K562 (cell line): Measurements from ENCODE around the gene AGL. TPM values are rescaled to one million over a fixed set of nuclear protein-coding genes. Genes with fewer than 3 reads are reported as not detected.

Experiments
- CREB3 ChIP-seq: fragments of 450-650 bp; conservative IDR thresholded peaks from 2 replicates; pipeline ENCODE4 v1.6.1; 2016; ENCODE audit warnings: missing genetic modification characterization, low read depth, mild to moderate bottlenecking, missing compliant biosample characterization, moderate library complexity
- ELF4 ChIP-seq: fragments of 450-650 bp; formaldehyde crosslinking; IDR thresholded peaks from 2 replicates; pipeline ENCODE4 v1.4.0; 2022; ENCODE audit warnings: missing genetic modification characterization
- HDAC2 ChIP-seq: fragments of 450-650 bp; IDR thresholded peaks from 2 replicates; pipeline ENCODE4 v1.6.1; 2016; ENCODE audit warnings: mild to moderate bottlenecking
- KAT2B ChIP-seq: IDR thresholded peaks from one replicate; pipeline ENCODE4 v1.6.1; 2012; ENCODE audit warnings: low read depth, mild to moderate bottlenecking, control low read depth, inconsistent platforms, low read length, moderate library complexity
- KLF1 ChIP-seq: fragments of 450-650 bp; IDR thresholded peaks from 2 replicates; pipeline ENCODE4 v1.6.1; 2016; ENCODE audit warnings: missing genetic modification characterization, missing compliant biosample characterization
- MCM2 ChIP-seq: fragments of 450-650 bp; IDR thresholded peaks from 2 replicates; pipeline ENCODE4 v1.6.1; 2017; ENCODE audit warnings: low read depth, mild to moderate bottlenecking
- RBBP5 ChIP-seq: fragments of 200-600 bp; sonication (generic); IDR thresholded peaks from 2 replicates; pipeline ENCODE4 v1.6.1; 2012; ENCODE audit warnings: borderline replicate concordance, mild to moderate bottlenecking, low read length, control low read depth, inconsistent platforms; ENCODE audit not compliant: insufficient read depth, poor library complexity, severe bottlenecking
- REST ChIP-seq, 2 experiments: fragments of 450-650 bp; formaldehyde crosslinking in 1 of 2; IDR thresholded peaks; 2 replicates each; pipeline versions ENCODE4 v1.4.0 to v1.6.1; 2014 to 2020; ENCODE audit warnings: mild to moderate bottlenecking in 2 of 2, borderline replicate concordance in 1 of 2, low read depth in 1 of 2
- SREBF1 ChIP-seq: fragments of 150-350 bp; IDR thresholded peaks from 2 replicates; pipeline ENCODE4 v1.6.1; 2014; ENCODE audit warnings: antibody characterized with exemption, low read depth, low read length, borderline replicate concordance
- ZBTB17 ChIP-seq: fragments of 450-650 bp; formaldehyde crosslinking; IDR thresholded peaks from 2 replicates; pipeline ENCODE4 v1.4.0; 2020; ENCODE audit warnings: mild to moderate bottlenecking
- ZBTB33 ChIP-seq: sonication (generic); formaldehyde crosslinking; IDR thresholded peaks from 2 replicates; pipeline ENCODE4 v1.8.1; 2023; ENCODE audit warnings: mild to moderate bottlenecking, missing genetic modification reagents
- ZNF277 ChIP-seq: fragments of 250-450 bp; sonication (Bioruptor Pico); IDR thresholded peaks from 2 replicates; pipeline ENCODE4 v1.8.0; 2022; ENCODE audit warnings: inconsistent platforms, mild to moderate bottlenecking, moderate library complexity, borderline replicate concordance
- ZNF436 ChIP-seq: fragments of 250-450, 450-650 bp; sonication (Bioruptor Pico); formaldehyde crosslinking; IDR thresholded peaks from 2 replicates; pipeline ENCODE4 v1.7.0; 2020; ENCODE audit warnings: mild to moderate bottlenecking
- ZNF695 ChIP-seq: fragments of 450-650 bp; formaldehyde crosslinking; IDR thresholded peaks from 2 replicates; pipeline ENCODE4 v1.4.0; 2020; ENCODE audit warnings: mild to moderate bottlenecking, moderate library complexity
- polyA plus RNA-seq, 8 experiments: library from polyadenylated mRNA; depleted of rRNA in 4 of 8; stranded (reverse) in 5 of 8; unstranded in 3 of 8; fragments of >200 nt; fragmentation: Nextera tagmentation in 2 of 8; fragmentation: Illumina TruSeq in 1 of 8; extraction: Ambion mirVana in 2 of 8; extraction: Trizol in 1 of 8; gene quantifications; 2 replicates each; pipeline versions ENCODE4 v1.2.1 to v1.2.3, GENCODE V29; 2011 to 2014; ENCODE audit warnings: inconsistent platforms in 1 of 8, missing spikeins in 1 of 8
- total RNA-seq, 7 experiments: library from RNA; depleted of rRNA in 6 of 7; stranded (reverse); fragments of >200 nt in 6 of 7; fragmentation: Illumina TruSeq in 2 of 7; extraction: Trizol in 2 of 7; gene quantifications; 2 replicates each; pipeline versions ENCODE4 v1.2.1 to v1.2.3, GENCODE V29; 2011 to 2021; ENCODE audit warnings: low replicate concordance in 1 of 7

AGL gene
- total and polyA plus RNA-seq, 9 of the 15 experiments (the other 6 are each of a cell fraction or from before 2014, with no cell fraction given): 6.3 to 20.4 (median 12.4) TPM

- TF ChIP-seq KAT2B: no peak
- TF ChIP-seq RBBP5: no peak
- TF ChIP-seq ZBTB17 (CRISPR knock-in tag): no peak
- 0 out of 2 replicates have a peak, but pooled peaks have one; percentile 9 for TF ChIP-seq HDAC2
- no peak for TF ChIP-seq SREBF1
- TF ChIP-seq ZNF277 (CRISPR knock-in tag): no peak
- no peak for TF ChIP-seq ZNF695 (CRISPR knock-in tag)
- no peak for TF ChIP-seq CREB3 (tag)
- TF ChIP-seq REST (IDR thresholded peaks at IDR 0.05; ENCODE audit: borderline replicate concordance): no peak
- TF ChIP-seq REST (CRISPR knock-in tag; IDR thresholded peaks at IDR 0.05; ENCODE audit: low read depth): no peak
- TF ChIP-seq ZBTB33 (CRISPR knock-in tag): 0 out of 2 replicates have a peak, but pooled peaks have one; percentile 24
- TF ChIP-seq ELF4 (CRISPR knock-in tag): no peak
- TF ChIP-seq KLF1: no peak
- TF ChIP-seq MCM2: no peak
- no peak for TF ChIP-seq ZNF436 (CRISPR knock-in tag)
Observed at GRCh38 chr1:99850459-99851291, 514 bp downstream of the AGL start (continued).
